Fibroblast of villous mesenchyme (primary cell): ENCODE results near the gene RSBN1. TPM values are rescaled to one million over a fixed set of nuclear protein-coding genes. Genes with fewer than 3 reads are reported as not detected.
A peak's percentile ranks its signal among the peaks of the same experiment; 100 is the strongest.

ENCODE experiments used
- DNase-seq: peaks from one replicate; pipeline ENCODE4 v3.0.0-alpha.2; 2010; ENCODE audit warnings: low read depth
- H3K4me3 ChIP-seq: 2 replicates; pipeline ENCODE4 v1.5.1; 2011; ENCODE audit warnings: low read depth, mild to moderate bottlenecking, low read length
- CTCF ChIP-seq: IDR thresholded peaks from 2 replicates; pipeline ENCODE4 v1.5.1; 2012; ENCODE audit warnings: low read depth, mild to moderate bottlenecking, low read length; ENCODE audit not compliant: insufficient read depth
- total RNA-seq: library from RNA; depleted of rRNA; stranded (reverse); fragments of >200 nt; gene quantifications from 2 replicates; pipeline ENCODE4 v1.2.3, GENCODE V29; 2012

Gene RSBN1
- total RNA-seq, 1 donor, result 12.1 TPM

- TF ChIP-seq CTCF, result no peak
- H3K4me3 ChIP-seq, result no peak overlapping the region
- no peak for DNase-seq
Measured at GRCh38 chr1:113784104-113784779, 28.0 kb downstream of the RSBN1 start.

GRCh38 chr1:113783254-113784103 is 28.8 kb downstream of the RSBN1 start:
- DNase-seq, result peak; percentile 35
- no peak overlapping the region for H3K4me3 ChIP-seq
- TF ChIP-seq CTCF, result no peak

- TF ChIP-seq CTCF, result no peak
- peak; percentile 58 for DNase-seq
- H3K4me3 ChIP-seq, result no peak overlapping the region
Measured at GRCh38 chr1:113782406-113782805, 29.9 kb downstream of the RSBN1 start.

GRCh38 chr1:113780374-113781146 is 31.7 kb downstream of the RSBN1 start:
- no peak overlapping the region for H3K4me3 ChIP-seq
- no peak for TF ChIP-seq CTCF
- DNase-seq, result peak; percentile 89

GRCh38 chr1:113779542-113779941 is 32.7 kb downstream of the RSBN1 start:
- no peak for TF ChIP-seq CTCF
- DNase-seq, result no peak
- no peak overlapping the region for H3K4me3 ChIP-seq

- DNase-seq, result no peak
- H3K4me3 ChIP-seq, result no peak overlapping the region
- no peak for TF ChIP-seq CTCF
Measured at GRCh38 chr1:113777561-113777960, 34.7 kb downstream of the RSBN1 start.
